OCI-LY1 (cell line): Measurements from ENCODE around the gene ACMSD.

Source experiments
- CTCF ChIP-seq: fragments of 200-600 bp; sonication (generic), shearing (Covaris generic); IDR thresholded peaks from 2 replicates; pipeline ENCODE4 v1.5.1; 2017; ENCODE audit warnings: mild to moderate bottlenecking, antibody characterized with exemption, low read length, moderate library complexity, mixed read lengths
- EZH2 ChIP-seq: fragments of 200-600 bp; sonication (generic), shearing (Covaris generic); IDR thresholded peaks from 2 replicates; pipeline ENCODE4 v1.8.0; 2017; ENCODE audit warnings: borderline replicate concordance, mixed run types, mild to moderate bottlenecking, antibody characterized with exemption, low read length, moderate library complexity, mixed read lengths

- TF ChIP-seq CTCF (no peak), EZH2 (no peak)
Measured at GRCh38 chr2:134910763-134911399, 72.5 kb downstream of the ACMSD start.
